A549 (cell line): ENCODE data around the gene NAV2. TPM values are rescaled to one million over a fixed set of nuclear protein-coding genes. Genes with fewer than 3 reads are reported as not detected.

Experiments used
- ATAC-seq, 2 experiments: fragments of 200-7000 bp in 1 of 2; fragments of >200 bp in 1 of 2; cut with Nextera tagmentation in 1 of 2; cut with Tn5 transposase in 1 of 2; 3 replicates each; pipeline versions ENCODE4 v1.8.0 to v1.9.1; 2018 to 2020; ENCODE audit warnings: mild to moderate bottlenecking in 1 of 2, moderate library complexity in 1 of 2
- CTCF ChIA-PET: fragments of 300-600 bp; sonication (Branson Sonifier 250); formaldehyde crosslinking; extraction: SDS; loops from one replicate; lab custom pipeline; 2021; ENCODE audit warnings: antibody characterized with exemption, inconsistent platforms; lab: Yijun Ruan, JAX
- POLR2A ChIA-PET: fragments of 350-600 bp; formaldehyde crosslinking; extraction: SDS; loops from one replicate; lab custom pipeline; 2021; ENCODE audit warnings: antibody characterized with exemption, inconsistent platforms; lab: Yijun Ruan, JAX
- DNase-seq, 2 experiments: peaks; one replicate each; pipeline versions ENCODE4 v3.0.0 to v3.0.0-alpha.2; 2011 to 2016; ENCODE audit warnings: low read depth in 1 of 2, low spot score in 1 of 2
- FAIRE-seq: peaks from 2 replicates; lab custom pipeline; 2011; peaks lifted over from hg19 to GRCh38; lab: Jason Lieb, UNC
- H3K27ac ChIP-seq, 2 experiments: fragments of >200 bp; sonication (Bioruptor Twin); formaldehyde crosslinking; 3 replicates each; pipeline ENCODE4 v1.5.1; 2016 to 2017
- H3K4me1 ChIP-seq: fragments of >200 bp; sonication (Bioruptor Twin); formaldehyde crosslinking; 3 replicates; pipeline ENCODE4 v1.6.1; 2016
- H3K4me2 ChIP-seq: fragments of >200 bp; sonication (Bioruptor Twin); formaldehyde crosslinking; 3 replicates; pipeline ENCODE4 v1.6.1; 2016
- H3K4me3 ChIP-seq: fragments of >200 bp; sonication (Bioruptor Twin); formaldehyde crosslinking; 3 replicates; pipeline ENCODE4 v1.5.1; 2016
- H3K9me3 ChIP-seq: fragments of >200 bp; sonication (Bioruptor Twin); formaldehyde crosslinking; 3 replicates; pipeline ENCODE4 v1.6.1; 2016
- BCL3 ChIP-seq: fragments of >200 bp; sonication (Bioruptor Twin); formaldehyde crosslinking; IDR thresholded peaks from 3 replicates; pipeline ENCODE4 v1.6.1; 2016
- CBX8 ChIP-seq: fragments of 200-600 bp; sonication (generic); IDR thresholded peaks from 2 replicates; pipeline ENCODE4 v1.6.1; 2016
- CEBPB ChIP-seq, 2 experiments: fragments of >200 bp in 1 of 2; sonication (Bioruptor Twin) in 1 of 2; formaldehyde crosslinking in 1 of 2; IDR thresholded peaks; 2 replicates each; pipeline ENCODE4 v1.6.1; 2012 to 2016
- CHD2 ChIP-seq: fragments of 150-350 bp; IDR thresholded peaks from 2 replicates; pipeline ENCODE4 v1.6.1; 2014; ENCODE audit warnings: low read length; ENCODE audit not compliant: partially characterized antibody
- EHF ChIP-seq: fragments of 250-450 bp; sonication (Bioruptor Pico); IDR thresholded peaks from 2 replicates; pipeline ENCODE4 v1.5.0; 2020; ENCODE audit warnings: mild to moderate bottlenecking
- FOSL2 ChIP-seq, 2 experiments: fragments of 450-650 bp in 1 of 2; fragments of >200 bp in 1 of 2; sonication (Bioruptor Twin) in 1 of 2; formaldehyde crosslinking; IDR thresholded peaks; 2 replicates each; pipeline versions ENCODE4 v1.5.0 to v1.6.1; 2016 to 2020; ENCODE audit warnings: mild to moderate bottlenecking in 1 of 2, moderate library complexity in 1 of 2
- HES2 ChIP-seq: fragments of >200 bp; sonication (Bioruptor Twin); formaldehyde crosslinking; IDR thresholded peaks from 2 replicates; pipeline ENCODE4 v1.6.1; 2016
- HEYL ChIP-seq: fragments of 250-450 bp; sonication (Bioruptor Pico); IDR thresholded peaks from 2 replicates; pipeline ENCODE4 v1.8.0; 2021; ENCODE audit warnings: mild to moderate bottlenecking, moderate library complexity
- JUN ChIP-seq, 2 experiments: fragments of >200 bp; sonication (Bioruptor Twin); formaldehyde crosslinking; IDR thresholded peaks; 2 replicates in 1 of 2; 3 replicates in 1 of 2; pipeline ENCODE4 v1.6.1; 2016 to 2017
- JUNB ChIP-seq: fragments of >200 bp; sonication (Bioruptor Twin); formaldehyde crosslinking; IDR thresholded peaks from 2 replicates; pipeline ENCODE4 v1.6.1; 2016
- KDM5A ChIP-seq: fragments of 200-600 bp; sonication (generic); IDR thresholded peaks from 2 replicates; pipeline ENCODE4 v1.6.1; 2016; ENCODE audit warnings: antibody characterized with exemption, mild to moderate bottlenecking
- MAFK ChIP-seq: fragments of 450-650 bp; IDR thresholded peaks from 2 replicates; pipeline ENCODE4 v1.6.1; 2014; ENCODE audit not compliant: partially characterized antibody
- MAZ ChIP-seq: fragments of 150-350 bp; IDR thresholded peaks from 2 replicates; pipeline ENCODE4 v1.6.1; 2014; ENCODE audit warnings: antibody characterized with exemption, low read depth, low read length, borderline replicate concordance
- NPAS2 ChIP-seq: fragments of 250-450 bp; sonication (Bioruptor Pico); IDR thresholded peaks from 2 replicates; pipeline ENCODE4 v1.8.0; 2022; ENCODE audit warnings: mild to moderate bottlenecking, moderate library complexity, borderline replicate concordance
- NR3C1 ChIP-seq: fragments of >200 bp; sonication (Bioruptor Twin); formaldehyde crosslinking; IDR thresholded peaks from 3 replicates; pipeline ENCODE4 v1.6.1; 2017
- PHF8 ChIP-seq: fragments of 200-600 bp; sonication (generic); IDR thresholded peaks from 2 replicates; pipeline ENCODE4 v1.6.1; 2016; ENCODE audit warnings: low read depth, mild to moderate bottlenecking, antibody characterized with exemption, moderate library complexity, borderline replicate concordance
- POLR2AphosphoS2 ChIP-seq: conservative IDR thresholded peaks from 2 replicates; pipeline ENCODE4 v1.6.1; 2012; ENCODE audit warnings: low read length, improper control_type of control experiment, inconsistent platforms
- RAD21 ChIP-seq, 2 experiments: fragments of >200 bp in 1 of 2; sonication (Bioruptor Twin) in 1 of 2; formaldehyde crosslinking in 1 of 2; IDR thresholded peaks in 1 of 2; conservative IDR thresholded peaks in 1 of 2; 2 replicates in 1 of 2; 3 replicates in 1 of 2; pipeline ENCODE4 v1.6.1; 2012 to 2018; ENCODE audit warnings: inconsistent platforms in 1 of 2
- SMC3 ChIP-seq: fragments of >200 bp; sonication (Bioruptor Twin); formaldehyde crosslinking; IDR thresholded peaks from 3 replicates; pipeline ENCODE4 v1.6.1; 2018; ENCODE audit warnings: inconsistent platforms
- SREBF2 ChIP-seq: fragments of 450-650 bp; IDR thresholded peaks from 2 replicates; pipeline ENCODE4 v1.6.1; 2014; ENCODE audit warnings: mild to moderate bottlenecking, moderate library complexity
- TFCP2L1 ChIP-seq: fragments of 250-450 bp; sonication (Bioruptor Pico); IDR thresholded peaks from 2 replicates; pipeline ENCODE4 v1.5.0; 2021; ENCODE audit warnings: mild to moderate bottlenecking
- TP53 ChIP-seq: fragments of 250-450 bp; sonication (Bioruptor Pico); IDR thresholded peaks from 2 replicates; pipeline ENCODE4 v1.5.0; 2021; ENCODE audit warnings: mild to moderate bottlenecking, moderate library complexity
- ZC3H11A ChIP-seq: fragments of 450-650 bp; IDR thresholded peaks from 2 replicates; pipeline ENCODE4 v1.6.1; 2014; ENCODE audit warnings: antibody characterized with exemption, mild to moderate bottlenecking
- ZFP36 ChIP-seq: fragments of 450-650 bp; IDR thresholded peaks from 2 replicates; pipeline ENCODE4 v1.6.1; 2014; ENCODE audit warnings: borderline replicate concordance; ENCODE audit not compliant: partially characterized antibody
- ZNF302 ChIP-seq: fragments of 250-450 bp; sonication (Bioruptor Pico); IDR thresholded peaks from 2 replicates; pipeline ENCODE4 v1.9.0; 2021; ENCODE audit warnings: inconsistent platforms, mild to moderate bottlenecking, moderate library complexity
- ZSCAN20 ChIP-seq: fragments of 250-450 bp; sonication (Bioruptor Pico); IDR thresholded peaks from 2 replicates; pipeline ENCODE4 v1.8.0; 2022; ENCODE audit warnings: mild to moderate bottlenecking, moderate library complexity
- WGBS: methylation state at CpG from one replicate; pipeline ENCODE4 v1.1.6; 2017; ENCODE audit errors: missing lambda C conversion rate; 5-methylcytosine and 5-hydroxymethylcytosine counted together
- polyA plus RNA-seq, 4 experiments: library from polyadenylated mRNA; depleted of rRNA in 3 of 4; stranded (reverse); fragments of >200 nt; fragmentation: RNase III in 1 of 4; extraction: RNeasy Plus Mini Kit Qiagen cat#74134 plus additional on column Dnase treatment in 1 of 4; gene quantifications; 2 replicates in 3 of 4; 3 replicates in 1 of 4; pipeline ENCODE4 v1.2.3, GENCODE V29; 2011 to 2017
- TF ChIP-seq, protein P1 (sequence below): IDR thresholded peaks from 2 replicates; pipeline ENCODE4 v1.6.1; 2012
- TF ChIP-seq, protein P2 (sequence below): fragments of 250-450 bp; sonication (Bioruptor Pico); IDR thresholded peaks from 2 replicates; pipeline ENCODE4 v1.5.0; 2021; ENCODE audit warnings: mild to moderate bottlenecking, moderate library complexity, borderline replicate concordance
- TF ChIP-seq, protein P3 (sequence below): fragments of 200-600 bp; sonication (generic); IDR thresholded peaks from 2 replicates; pipeline ENCODE4 v1.6.1; 2016; ENCODE audit warnings: antibody characterized with exemption, mild to moderate bottlenecking, moderate library complexity
- TF ChIP-seq, protein P4 (sequence below): fragments of >200 bp; sonication (Bioruptor Twin); formaldehyde crosslinking; IDR thresholded peaks from 3 replicates; pipeline ENCODE4 v1.5.1; 2016
- TF ChIP-seq, protein P5 (sequence below): fragments of 150-350 bp; IDR thresholded peaks from 2 replicates; pipeline ENCODE4 v1.6.1; 2014; ENCODE audit warnings: low read depth, mild to moderate bottlenecking, low read length

NAV2 gene
- polyA plus RNA-seq, 2 of the 4 experiments (the other 2 are of a cell fraction): 4.9 to 19.8 TPM

GRCh38 chr11:19919050-19919561 is 206.5 kb downstream of the NAV2 start:
- H3K27ac ChIP-seq: peak overlapping the region; percentile 42 to 71; a peak in 5 of 6 replicates
- WGBS: 13% methylated on average over 7 of the region's 7 CpGs
- ATAC-seq (peak; percentile 97 to 98), DNase-seq (peak; percentile 32 to 82), FAIRE-seq (no peak)
- POLR2A ChIA-PET: interaction anchor here (0.8 to 1.0 kb wide), 3 partner anchors 13 to 445 kb away, joined by 3 to 4 read pairs (median 4); partner anchors contain the start of gene HTATIP2
- H3K4me3 ChIP-seq: no peak overlapping the region
- H3K9me3 ChIP-seq: no peaks in the 10 kb centered on the region
- CTCF ChIA-PET: interaction anchor here (0.8 to 5.1 kb wide), 10 partner anchors 13 to 848 kb away, joined by 3 to 32 read pairs (median 5); no protein-coding TSS in a partner anchor
- H3K4me2 ChIP-seq: peak overlapping the region; percentile 55
- peaks cover 33% of the 10 kb centered on the region for H3K4me1 ChIP-seq
- TF ChIP-seq, protein P1, sequence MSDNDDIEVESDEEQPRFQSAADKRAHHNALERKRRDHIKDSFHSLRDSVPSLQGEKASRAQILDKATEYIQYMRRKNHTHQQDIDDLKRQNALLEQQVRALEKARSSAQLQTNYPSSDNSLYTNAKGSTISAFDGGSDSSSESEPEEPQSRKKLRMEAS: peak; percentile 62
- TF ChIP-seq HEYL (CRISPR knock-in tag) (no peak), EHF (CRISPR knock-in tag) (no peak), CBX8 (no peak), POLR2AphosphoS2 (no peak), TP53 (no peak), MAFK (peak; percentile 46), NR3C1 (no peak), ZSCAN20 (CRISPR knock-in tag) (no peak), NPAS2 (CRISPR knock-in tag) (no peak), SREBF2 (no peak), ZFP36 (no peak), JUN (IDR thresholded peaks at IDR 0.05) (0 out of 5 replicates have a peak, but pooled peaks of 1 of the 2 experiments have one; percentile 36), KDM5A (no peak), SMC3 (no peak), BCL3 (no peak), CHD2 (no peak), ZC3H11A (no peak), ZNF302 (CRISPR knock-in tag) (no peak), JUNB (peak; percentile 38), RAD21 (conservative IDR thresholded peaks at IDR 0.05 in 1 of 2, IDR thresholded peaks at IDR 0.05 in 1 of 2) (no peak), PHF8 (no peak), HES2 (no peak), FOSL2 (IDR thresholded peaks at IDR 0.05) (no peak), FOSL2 (CRISPR knock-in tag; IDR thresholded peaks at IDR 0.05) (peak; percentile 54; the same call in 1 of the 2 replicates), MAZ (no peak), TFCP2L1 (CRISPR knock-in tag) (no peak), CEBPB (IDR thresholded peaks at IDR 0.05) (no peak)
- TF ChIP-seq, protein P2, sequence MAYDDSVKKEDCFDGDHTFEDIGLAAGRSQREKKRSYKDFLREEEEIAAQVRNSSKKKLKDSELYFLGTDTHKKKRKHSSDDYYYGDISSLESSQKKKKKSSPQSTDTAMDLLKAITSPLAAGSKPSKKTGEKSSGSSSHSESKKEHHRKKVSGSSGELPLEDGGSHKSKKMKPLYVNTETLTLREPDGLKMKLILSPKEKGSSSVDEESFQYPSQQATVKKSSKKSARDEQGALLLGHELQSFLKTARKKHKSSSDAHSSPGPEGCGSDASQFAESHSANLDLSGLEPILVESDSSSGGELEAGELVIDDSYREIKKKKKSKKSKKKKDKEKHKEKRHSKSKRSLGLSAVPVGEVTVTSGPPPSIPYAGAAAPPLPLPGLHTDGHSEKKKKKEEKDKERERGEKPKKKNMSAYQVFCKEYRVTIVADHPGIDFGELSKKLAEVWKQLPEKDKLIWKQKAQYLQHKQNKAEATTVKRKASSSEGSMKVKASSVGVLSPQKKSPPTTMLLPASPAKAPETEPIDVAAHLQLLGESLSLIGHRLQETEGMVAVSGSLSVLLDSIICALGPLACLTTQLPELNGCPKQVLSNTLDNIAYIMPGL: no peak
- TF ChIP-seq, protein P3, sequence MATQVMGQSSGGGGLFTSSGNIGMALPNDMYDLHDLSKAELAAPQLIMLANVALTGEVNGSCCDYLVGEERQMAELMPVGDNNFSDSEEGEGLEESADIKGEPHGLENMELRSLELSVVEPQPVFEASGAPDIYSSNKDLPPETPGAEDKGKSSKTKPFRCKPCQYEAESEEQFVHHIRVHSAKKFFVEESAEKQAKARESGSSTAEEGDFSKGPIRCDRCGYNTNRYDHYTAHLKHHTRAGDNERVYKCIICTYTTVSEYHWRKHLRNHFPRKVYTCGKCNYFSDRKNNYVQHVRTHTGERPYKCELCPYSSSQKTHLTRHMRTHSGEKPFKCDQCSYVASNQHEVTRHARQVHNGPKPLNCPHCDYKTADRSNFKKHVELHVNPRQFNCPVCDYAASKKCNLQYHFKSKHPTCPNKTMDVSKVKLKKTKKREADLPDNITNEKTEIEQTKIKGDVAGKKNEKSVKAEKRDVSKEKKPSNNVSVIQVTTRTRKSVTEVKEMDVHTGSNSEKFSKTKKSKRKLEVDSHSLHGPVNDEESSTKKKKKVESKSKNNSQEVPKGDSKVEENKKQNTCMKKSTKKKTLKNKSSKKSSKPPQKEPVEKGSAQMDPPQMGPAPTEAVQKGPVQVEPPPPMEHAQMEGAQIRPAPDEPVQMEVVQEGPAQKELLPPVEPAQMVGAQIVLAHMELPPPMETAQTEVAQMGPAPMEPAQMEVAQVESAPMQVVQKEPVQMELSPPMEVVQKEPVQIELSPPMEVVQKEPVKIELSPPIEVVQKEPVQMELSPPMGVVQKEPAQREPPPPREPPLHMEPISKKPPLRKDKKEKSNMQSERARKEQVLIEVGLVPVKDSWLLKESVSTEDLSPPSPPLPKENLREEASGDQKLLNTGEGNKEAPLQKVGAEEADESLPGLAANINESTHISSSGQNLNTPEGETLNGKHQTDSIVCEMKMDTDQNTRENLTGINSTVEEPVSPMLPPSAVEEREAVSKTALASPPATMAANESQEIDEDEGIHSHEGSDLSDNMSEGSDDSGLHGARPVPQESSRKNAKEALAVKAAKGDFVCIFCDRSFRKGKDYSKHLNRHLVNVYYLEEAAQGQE: no peak
- TF ChIP-seq, protein P4, sequence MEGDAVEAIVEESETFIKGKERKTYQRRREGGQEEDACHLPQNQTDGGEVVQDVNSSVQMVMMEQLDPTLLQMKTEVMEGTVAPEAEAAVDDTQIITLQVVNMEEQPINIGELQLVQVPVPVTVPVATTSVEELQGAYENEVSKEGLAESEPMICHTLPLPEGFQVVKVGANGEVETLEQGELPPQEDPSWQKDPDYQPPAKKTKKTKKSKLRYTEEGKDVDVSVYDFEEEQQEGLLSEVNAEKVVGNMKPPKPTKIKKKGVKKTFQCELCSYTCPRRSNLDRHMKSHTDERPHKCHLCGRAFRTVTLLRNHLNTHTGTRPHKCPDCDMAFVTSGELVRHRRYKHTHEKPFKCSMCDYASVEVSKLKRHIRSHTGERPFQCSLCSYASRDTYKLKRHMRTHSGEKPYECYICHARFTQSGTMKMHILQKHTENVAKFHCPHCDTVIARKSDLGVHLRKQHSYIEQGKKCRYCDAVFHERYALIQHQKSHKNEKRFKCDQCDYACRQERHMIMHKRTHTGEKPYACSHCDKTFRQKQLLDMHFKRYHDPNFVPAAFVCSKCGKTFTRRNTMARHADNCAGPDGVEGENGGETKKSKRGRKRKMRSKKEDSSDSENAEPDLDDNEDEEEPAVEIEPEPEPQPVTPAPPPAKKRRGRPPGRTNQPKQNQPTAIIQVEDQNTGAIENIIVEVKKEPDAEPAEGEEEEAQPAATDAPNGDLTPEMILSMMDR: no peak
- TF ChIP-seq, protein P5, sequence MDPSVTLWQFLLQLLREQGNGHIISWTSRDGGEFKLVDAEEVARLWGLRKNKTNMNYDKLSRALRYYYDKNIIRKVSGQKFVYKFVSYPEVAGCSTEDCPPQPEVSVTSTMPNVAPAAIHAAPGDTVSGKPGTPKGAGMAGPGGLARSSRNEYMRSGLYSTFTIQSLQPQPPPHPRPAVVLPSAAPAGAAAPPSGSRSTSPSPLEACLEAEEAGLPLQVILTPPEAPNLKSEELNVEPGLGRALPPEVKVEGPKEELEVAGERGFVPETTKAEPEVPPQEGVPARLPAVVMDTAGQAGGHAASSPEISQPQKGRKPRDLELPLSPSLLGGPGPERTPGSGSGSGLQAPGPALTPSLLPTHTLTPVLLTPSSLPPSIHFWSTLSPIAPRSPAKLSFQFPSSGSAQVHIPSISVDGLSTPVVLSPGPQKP: no peak
